Testis (tissue), 3 donors: ENCODE results near the gene GSG1L. TPM values are rescaled to one million over a fixed set of nuclear protein-coding genes. Genes with fewer than 3 reads are reported as not detected.

ENCODE experiments used
- DNase-seq: peaks from one replicate; pipeline ENCODE4 v3.0.0-alpha.2; 2019
- H3K27ac ChIP-seq, 2 donors: fragments of 200-600 bp; sonication (generic); one replicate each; pipeline ENCODE4 v1.5.1; 2019
- H3K27me3 ChIP-seq: fragments of 200-600 bp; sonication (generic); one replicate; pipeline ENCODE4 v1.5.1; 2019
- H3K36me3 ChIP-seq: fragments of 200-600 bp; sonication (generic); one replicate; pipeline ENCODE4 v1.5.1; 2017; ENCODE audit warnings: low read depth; ENCODE audit errors: missing control alignments
- H3K4me1 ChIP-seq: fragments of 200-600 bp; sonication (generic); one replicate; pipeline ENCODE4 v1.5.1; 2019
- H3K4me3 ChIP-seq, 2 donors: fragments of 200-600 bp; sonication (generic); one replicate each; pipeline ENCODE4 v1.5.1; 2017 to 2019
- H3K9me3 ChIP-seq: fragments of 200-600 bp; sonication (generic); one replicate; pipeline ENCODE4 v1.5.1; 2017
- POLR2A ChIP-seq: fragments of 450-650 bp; IDR thresholded peaks from one replicate; pipeline ENCODE4 v1.6.1; 2017; ENCODE audit warnings: antibody characterized with exemption, mild to moderate bottlenecking, moderate library complexity
- WGBS, 2 donors: methylation state at CpG; one replicate each; pipeline ENCODE4 v1.1.5; 2018; 5-methylcytosine and 5-hydroxymethylcytosine counted together
- intact Hi-C: fragments of 100-400 bp; cut with DNase I; formaldehyde crosslinking; loops from one replicate; pipeline ENCODE4 v1.15.1; 2023; ENCODE audit warnings: low total_unique reads
- polyA plus RNA-seq: library from polyadenylated mRNA; stranded (reverse); fragments of 350-450 nt; fragmentation: Illumina TruSeq; extraction: RNeasy Lipid Tissue Mini Kit (QIAGEN cat#74804); gene quantifications from one replicate; pipeline ENCODE4 v1.2.3, GENCODE V29; 2014; ENCODE audit warnings: low read depth, low replicate concordance; ENCODE audit not compliant: insufficient read depth
- total RNA-seq, 2 donors: library from RNA; depleted of rRNA; stranded (reverse); fragments of >200 nt; gene quantifications; one replicate each; pipeline ENCODE4 v1.2.3, GENCODE V29; 2016
- TF ChIP-seq, protein P1 (sequence below), 3 experiments: fragments of 450-650 bp in 2 of 3; fragments of 200-600 bp in 1 of 3; sonication (generic) in 1 of 3; IDR thresholded peaks; one replicate each; pipeline ENCODE4 v1.5.1; 2016 to 2019; ENCODE audit warnings: antibody characterized with exemption in 3 of 3, mild to moderate bottlenecking in 2 of 3, moderate library complexity in 1 of 3

The GSG1L gene
- total and polyA plus RNA-seq, 3 donors from 2014 or later = 1.1 to 2.8 (median 1.9) TPM

DNA sequence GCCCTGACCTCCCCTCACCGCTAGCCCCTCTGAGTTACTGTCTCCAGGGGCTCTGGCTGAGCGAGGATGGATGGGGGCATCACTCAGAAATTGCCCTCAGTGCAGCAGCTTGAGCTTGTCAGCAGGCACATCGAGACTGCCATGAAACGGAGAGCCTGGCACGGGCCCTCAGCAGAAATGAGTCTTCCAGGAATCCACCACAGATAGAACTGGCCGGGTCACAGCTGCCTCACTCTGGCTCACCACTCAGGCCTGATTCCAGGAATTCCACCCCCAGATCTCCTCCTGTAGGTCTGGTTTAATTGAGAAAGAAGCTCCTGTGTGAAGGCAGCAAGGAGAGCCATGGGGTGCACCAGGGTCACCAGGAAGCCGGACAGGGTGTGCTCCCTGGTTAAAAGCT, 85.5 kb downstream of the GSG1L start:
- no peaks in the 10 kb centered on the region for H3K36me3 ChIP-seq
- H3K4me1 ChIP-seq = no peaks in the 10 kb centered on the region
- intact Hi-C loops = no loop called here
- H3K4me3 ChIP-seq = no peak overlapping the region
- 45 to 47% methylated on average over 6 to 7 of the region's 7 CpGs for WGBS, 2 donors
- no peak overlapping the region for H3K27ac ChIP-seq
- H3K9me3 ChIP-seq = no peaks in the 10 kb centered on the region
- DNase-seq = no peak
- no peaks in the 10 kb centered on the region for H3K27me3 ChIP-seq
- TF ChIP-seq, protein P1, sequence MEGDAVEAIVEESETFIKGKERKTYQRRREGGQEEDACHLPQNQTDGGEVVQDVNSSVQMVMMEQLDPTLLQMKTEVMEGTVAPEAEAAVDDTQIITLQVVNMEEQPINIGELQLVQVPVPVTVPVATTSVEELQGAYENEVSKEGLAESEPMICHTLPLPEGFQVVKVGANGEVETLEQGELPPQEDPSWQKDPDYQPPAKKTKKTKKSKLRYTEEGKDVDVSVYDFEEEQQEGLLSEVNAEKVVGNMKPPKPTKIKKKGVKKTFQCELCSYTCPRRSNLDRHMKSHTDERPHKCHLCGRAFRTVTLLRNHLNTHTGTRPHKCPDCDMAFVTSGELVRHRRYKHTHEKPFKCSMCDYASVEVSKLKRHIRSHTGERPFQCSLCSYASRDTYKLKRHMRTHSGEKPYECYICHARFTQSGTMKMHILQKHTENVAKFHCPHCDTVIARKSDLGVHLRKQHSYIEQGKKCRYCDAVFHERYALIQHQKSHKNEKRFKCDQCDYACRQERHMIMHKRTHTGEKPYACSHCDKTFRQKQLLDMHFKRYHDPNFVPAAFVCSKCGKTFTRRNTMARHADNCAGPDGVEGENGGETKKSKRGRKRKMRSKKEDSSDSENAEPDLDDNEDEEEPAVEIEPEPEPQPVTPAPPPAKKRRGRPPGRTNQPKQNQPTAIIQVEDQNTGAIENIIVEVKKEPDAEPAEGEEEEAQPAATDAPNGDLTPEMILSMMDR (IDR thresholded peaks at IDR 0.05) = no peak
- TF ChIP-seq POLR2A = no peak

DNA sequence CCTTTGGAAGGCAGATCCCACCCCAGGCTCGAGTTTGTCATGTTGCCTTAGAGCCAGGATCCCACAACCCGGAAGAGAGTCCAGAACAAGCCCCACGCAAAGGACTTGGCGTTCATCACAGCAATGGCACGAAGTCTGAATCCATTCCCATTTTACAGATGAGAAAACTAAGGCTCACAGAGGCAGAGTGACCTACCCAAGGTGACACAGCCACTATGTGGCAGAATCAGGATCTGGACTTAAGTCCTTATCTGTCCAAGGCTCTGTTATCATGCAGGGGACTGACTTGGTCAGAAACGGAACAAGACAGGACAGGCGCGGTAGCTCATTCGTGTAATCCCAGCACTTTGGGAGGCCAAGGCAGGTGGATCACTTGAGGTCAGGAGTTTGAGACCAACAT, 86.5 kb downstream of the GSG1L start:
- Histone ChIP-seq H3K9me3 (no peaks in the 10 kb centered on the region), H3K4me1 (no peaks in the 10 kb centered on the region), H3K36me3 (no peaks in the 10 kb centered on the region), H3K4me3 (no peak overlapping the region), H3K27ac (no peak overlapping the region), H3K27me3 (no peaks in the 10 kb centered on the region)
- intact Hi-C loops = no loop called here
- no peak for TF ChIP-seq POLR2A
- TF ChIP-seq, protein P1 (IDR thresholded peaks at IDR 0.05) = no peak
- no peak for DNase-seq
- WGBS, 2 donors = 81 to 85% methylated on average over 5 to 9 of the region's 9 CpGs

DNA sequence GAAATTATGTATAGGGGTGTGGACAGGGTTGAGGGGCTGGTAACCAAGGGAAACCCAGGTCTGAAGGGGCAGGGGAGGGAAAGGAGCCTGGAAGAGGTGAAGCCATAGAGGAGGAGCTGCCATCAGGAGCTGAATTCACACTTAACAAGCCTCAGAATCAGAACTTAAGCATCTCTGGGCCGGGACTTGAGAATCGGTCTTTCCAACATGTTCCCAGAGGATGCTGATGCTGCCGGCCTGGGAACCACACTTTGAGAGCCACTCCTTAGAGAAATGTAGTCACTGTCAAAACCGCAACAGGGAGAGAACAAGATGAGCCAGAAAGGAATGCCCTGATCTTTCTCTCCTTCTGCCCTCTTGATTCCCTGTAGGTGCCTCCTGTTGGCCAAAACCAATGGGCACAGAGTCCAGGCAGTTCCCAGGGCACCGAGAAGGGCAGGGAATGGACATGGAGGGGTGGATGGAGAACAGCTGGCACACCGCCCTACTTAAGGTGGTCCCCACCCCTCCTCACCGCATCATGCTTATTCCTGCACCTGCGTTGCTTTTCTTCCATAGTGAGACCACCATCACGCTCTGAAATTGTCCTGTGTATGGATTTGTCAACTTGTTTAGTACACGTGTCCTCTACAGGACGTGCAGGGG, 88.5 kb downstream of the GSG1L start:
- 79 to 91% methylated on average over 10 to 11 of the region's 11 CpGs for whole genome bisulfite sequencing, 2 donors

DNA sequence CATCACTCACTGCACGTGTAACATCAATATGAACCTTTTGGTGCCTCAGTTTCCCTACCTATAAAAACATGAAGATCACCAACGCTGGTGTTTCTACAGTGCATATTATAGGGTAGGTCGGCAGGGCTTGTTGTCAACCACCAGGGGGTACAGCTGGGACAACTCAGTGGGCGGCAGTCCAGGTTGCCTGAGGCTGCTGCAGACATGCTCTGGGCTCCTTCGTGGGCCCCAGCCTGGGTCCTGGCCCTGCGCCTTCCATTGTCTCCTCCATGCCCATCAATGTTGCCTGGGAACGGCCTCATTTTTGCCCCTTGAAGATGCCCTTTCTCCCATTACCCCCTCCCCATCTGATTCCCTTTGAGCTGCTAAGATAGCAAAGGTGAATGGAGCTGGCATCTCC, 89.8 kb downstream of the GSG1L start:
- no peak overlapping the region for H3K27ac ChIP-seq
- TF ChIP-seq, protein P1 (IDR thresholded peaks at IDR 0.05) = no peak
- TF ChIP-seq POLR2A = no peak
- 68 to 77% methylated on average over 7 of the region's 7 CpGs for WGBS, 2 donors
- no peaks in the 10 kb centered on the region for H3K27me3 ChIP-seq
- H3K36me3 ChIP-seq = no peaks in the 10 kb centered on the region
- H3K4me3 ChIP-seq = no peak overlapping the region
- H3K4me1 ChIP-seq = no peaks in the 10 kb centered on the region
- H3K9me3 ChIP-seq = no peaks in the 10 kb centered on the region
- DNase-seq = no peak
- intact Hi-C loops = no loop called here

More for the DNA sequence above, 88.5 kb downstream of the GSG1L start:
- H3K4me1 ChIP-seq = no peaks in the 10 kb centered on the region
- no peak overlapping the region for H3K4me3 ChIP-seq
- no peaks in the 10 kb centered on the region for H3K36me3 ChIP-seq
- TF ChIP-seq POLR2A = no peak
- TF ChIP-seq, protein P1 (IDR thresholded peaks at IDR 0.05) = no peak
- H3K27ac ChIP-seq = no peak overlapping the region
- H3K27me3 ChIP-seq = no peaks in the 10 kb centered on the region
- DNase-seq = no peak
- no peaks in the 10 kb centered on the region for H3K9me3 ChIP-seq
- intact Hi-C loops = no loop called here

DNA sequence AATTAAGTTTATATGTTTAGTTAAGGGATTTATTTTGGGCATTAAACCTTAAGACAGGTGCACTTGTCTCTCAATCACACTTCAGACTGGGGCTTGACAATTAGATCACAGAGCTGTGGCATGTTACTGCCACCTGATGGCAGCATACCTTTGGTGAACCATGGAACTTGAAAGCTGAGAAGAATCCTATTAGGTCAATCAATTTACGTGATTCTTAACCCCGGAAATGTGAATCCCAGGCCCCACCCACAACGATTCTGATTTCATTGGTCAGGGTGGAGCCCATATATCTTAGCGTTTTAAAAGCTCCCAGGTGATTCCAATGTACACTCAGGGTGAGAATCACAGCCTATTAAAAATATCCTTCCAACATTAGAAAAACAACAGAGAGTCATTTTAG, 91.0 kb downstream of the GSG1L start:
- no peak for TF ChIP-seq POLR2A
- TF ChIP-seq, protein P1 (IDR thresholded peaks at IDR 0.05) = peak in 2 of 3 experiments; percentile 16 to 26
- Histone ChIP-seq H3K36me3 (no peaks in the 10 kb centered on the region), H3K27me3 (no peaks in the 10 kb centered on the region), H3K9me3 (no peaks in the 10 kb centered on the region), H3K4me3 (no peak overlapping the region), H3K27ac (no peak overlapping the region), H3K4me1 (no peaks in the 10 kb centered on the region)
- WGBS, 2 donors = 21 to 33% methylated on average over 4 of the region's 4 CpGs
- intact Hi-C loops = no loop called here
- DNase-seq = peak; percentile 60
